HG03558 (cell line): ENCODE results near the gene TTC21A.

Source experiments
- ATAC-seq: cut with Tn5 transposase; IDR thresholded peaks from one replicate; pipeline ENCODE4 v1.9.1; 2021; ENCODE audit warnings: moderate number of reproducible peaks; ENCODE audit not compliant: unreplicated experiment; ENCODE audit errors: extremely low read depth

TTC21A gene

GRCh38 chr3:39147711-39148434, 40.4 kb downstream of the TTC21A start:
- ATAC-seq, result no peak

- no peak for ATAC-seq
Observed at GRCh38 chr3:39148435-39149058, 41.1 kb downstream of the TTC21A start.

DNA sequence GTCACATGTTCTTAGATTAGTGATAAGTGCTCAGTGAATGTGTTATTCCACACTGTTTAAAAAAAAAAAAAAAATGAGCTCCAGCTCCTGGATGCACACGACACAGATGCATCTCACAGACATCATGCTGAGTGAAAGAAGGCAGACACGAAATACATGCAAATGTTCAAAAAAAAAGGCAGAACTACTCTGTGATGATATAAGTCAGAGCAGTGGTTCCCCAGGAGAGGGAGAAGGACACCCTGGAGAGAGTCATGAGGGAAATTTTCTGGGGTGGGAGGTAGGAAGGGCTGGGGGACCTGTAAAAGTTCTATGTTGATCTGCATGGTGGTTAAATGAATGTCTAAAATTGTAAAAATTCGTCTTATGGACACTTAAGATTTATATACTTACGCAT, 41.6 kb downstream of the TTC21A start:
- ATAC-seq, result no peak

DNA sequence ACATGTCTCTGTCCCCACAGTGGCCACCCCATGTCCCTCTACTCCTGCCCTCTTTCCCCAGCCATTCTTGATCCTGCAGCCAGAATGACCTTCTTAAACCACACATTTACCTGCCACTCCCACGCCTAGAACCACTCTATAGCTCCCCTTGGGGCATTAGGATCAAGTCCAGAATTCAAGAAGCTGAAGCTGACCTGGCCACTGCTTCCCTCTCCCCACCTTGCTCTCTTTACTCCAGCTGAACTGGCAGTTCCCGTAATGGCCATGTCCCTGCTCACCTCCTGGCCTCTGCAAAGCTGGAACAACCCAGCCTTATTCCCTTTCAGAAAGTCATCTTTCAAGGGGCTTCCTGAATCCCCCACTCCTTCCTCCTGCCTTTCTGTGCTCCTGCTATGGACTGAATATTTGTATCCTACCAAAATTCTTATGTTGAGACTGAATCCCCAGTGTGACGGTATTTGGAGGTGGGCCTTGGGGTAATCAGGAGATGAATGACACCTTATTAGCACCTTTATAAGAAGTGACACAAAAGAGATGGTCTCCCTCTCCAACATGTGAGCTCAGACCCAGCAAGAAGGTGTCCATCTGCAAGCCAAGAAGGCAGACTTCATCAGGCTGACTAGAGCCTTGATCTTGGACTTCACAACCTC, 42.1 kb downstream of the TTC21A start:
- ATAC-seq, result no peak

DNA sequence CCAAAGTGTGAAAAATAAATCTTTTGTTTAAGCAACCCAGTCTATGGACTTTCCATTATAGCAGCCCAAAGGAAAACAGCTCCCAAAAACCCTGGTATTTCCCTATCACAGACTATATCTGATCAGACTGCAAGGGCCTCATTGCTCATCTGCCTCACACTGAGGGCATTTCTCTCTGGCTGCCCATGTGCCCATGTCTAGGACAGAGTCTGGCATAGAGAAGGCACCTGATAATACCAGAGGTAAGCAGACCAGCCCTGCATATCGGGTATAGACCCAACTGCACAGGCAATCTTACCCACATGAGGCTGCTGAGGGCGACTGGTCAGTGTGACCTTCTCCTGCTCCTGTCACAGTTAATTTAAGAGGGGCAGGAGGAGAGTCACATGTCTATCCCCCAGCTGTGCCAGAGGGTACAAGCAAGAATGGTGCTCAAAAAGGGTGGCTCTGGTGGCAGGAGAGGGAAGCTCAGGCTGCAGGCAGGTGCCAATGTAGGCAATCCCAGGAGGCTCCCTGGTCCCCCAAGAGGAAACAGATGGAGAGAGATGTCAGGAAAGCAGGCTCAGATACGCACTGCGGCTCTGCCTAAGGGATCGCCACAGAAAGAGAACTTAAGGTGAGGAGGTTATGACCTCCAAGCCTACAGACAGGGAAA, 42.8 kb downstream of the TTC21A start:
- ATAC-seq, result no peak

DNA sequence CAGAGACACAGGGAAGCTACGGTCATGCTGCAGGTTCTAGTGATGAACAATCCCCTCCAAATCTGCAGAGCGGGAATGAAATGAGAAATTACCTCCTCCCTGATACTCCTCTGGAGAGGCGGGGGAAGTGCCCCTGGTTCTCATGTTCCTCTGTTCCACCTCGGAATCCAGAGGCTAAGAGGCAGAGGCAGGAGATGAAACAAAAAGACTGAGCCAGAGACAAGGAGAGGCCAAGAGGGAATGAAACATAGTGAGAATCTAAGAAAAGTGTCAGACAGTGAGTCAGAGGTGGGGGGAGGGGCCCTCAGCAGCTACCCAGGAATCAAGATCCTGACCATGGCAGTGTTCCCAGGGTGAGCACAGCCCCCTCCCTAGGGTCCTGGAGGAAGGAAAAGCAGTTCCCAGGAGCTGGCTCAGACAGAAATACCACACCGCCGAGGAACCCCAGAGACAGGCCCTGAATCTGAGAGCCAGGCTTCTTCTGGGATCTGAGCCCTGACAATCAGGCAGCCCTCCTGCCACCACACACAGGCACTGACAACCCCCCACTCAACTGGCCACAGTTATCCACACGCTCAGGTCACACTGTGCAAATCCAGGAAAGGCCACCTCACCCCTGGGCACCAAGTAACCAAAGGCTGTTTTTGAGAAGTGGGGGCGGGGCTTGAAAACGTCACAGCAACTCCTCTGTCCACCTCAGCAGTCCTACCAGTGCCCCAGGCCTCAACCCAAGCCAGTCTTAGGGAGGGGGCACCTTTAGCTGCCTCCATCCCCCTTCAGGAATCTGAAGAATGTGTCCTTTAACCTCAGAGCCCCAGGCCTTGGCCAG, 43.5 kb downstream of the TTC21A start:
- ATAC-seq, result no peak

DNA sequence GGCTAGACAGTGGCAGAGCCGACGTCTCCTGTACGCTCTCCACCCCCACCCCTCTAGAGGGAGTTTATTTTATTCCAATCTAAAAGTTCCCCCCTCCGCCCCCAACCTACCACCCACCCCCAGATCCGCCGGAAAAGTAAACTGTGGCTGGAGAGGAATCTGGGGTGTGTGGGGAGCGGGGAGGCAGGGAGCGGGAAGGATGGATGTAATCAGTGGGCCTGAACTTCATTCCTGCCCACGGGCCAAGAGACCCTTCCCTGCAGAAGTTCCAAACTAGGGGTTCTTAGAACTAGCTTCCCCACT, 46.4 kb downstream of the TTC21A start:
- ATAC-seq, result no peak

DNA sequence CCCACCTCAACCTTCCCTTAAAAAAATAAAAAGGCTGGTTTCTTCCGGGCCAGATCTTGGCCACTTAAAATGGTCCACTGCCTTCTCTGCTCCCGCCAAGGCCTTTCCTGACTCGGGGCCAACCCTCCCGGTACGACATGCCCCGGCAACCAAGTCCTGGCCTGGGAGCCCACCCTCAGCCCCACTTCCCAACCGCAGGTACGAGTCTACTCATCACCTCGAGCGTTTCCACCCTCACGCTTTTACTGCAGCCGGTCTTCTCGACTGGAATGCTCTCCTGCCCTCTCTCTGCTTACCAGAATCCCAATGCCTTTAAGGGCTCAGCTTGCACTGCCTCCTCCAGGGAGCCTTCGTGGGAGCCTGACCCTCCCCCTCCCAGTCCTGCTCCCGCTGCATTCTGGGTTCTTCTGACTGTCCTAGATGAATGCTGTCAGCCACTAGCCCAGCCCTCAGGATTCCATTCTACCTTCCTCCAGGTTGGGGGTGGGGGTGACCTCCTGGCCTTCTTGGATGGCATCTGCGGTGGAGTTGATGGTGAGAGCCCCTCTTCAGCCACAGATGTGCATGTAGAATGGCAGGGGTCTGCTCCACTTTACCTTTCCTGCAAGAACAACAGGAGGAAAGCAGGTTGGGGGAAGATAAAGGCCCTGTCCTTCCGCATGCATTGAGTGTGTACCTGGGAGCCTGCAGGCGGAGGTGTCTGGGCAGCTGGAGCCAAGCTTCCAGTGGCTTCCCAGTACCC, 47.0 kb downstream of the TTC21A start:
- no peak for ATAC-seq

- ATAC-seq, result no peak
Observed at GRCh38 chr3:39156421-39156820, 48.9 kb downstream of the TTC21A start.

GRCh38 chr3:39157359-39157758, 49.9 kb downstream of the TTC21A start:
- no peak for ATAC-seq

DNA sequence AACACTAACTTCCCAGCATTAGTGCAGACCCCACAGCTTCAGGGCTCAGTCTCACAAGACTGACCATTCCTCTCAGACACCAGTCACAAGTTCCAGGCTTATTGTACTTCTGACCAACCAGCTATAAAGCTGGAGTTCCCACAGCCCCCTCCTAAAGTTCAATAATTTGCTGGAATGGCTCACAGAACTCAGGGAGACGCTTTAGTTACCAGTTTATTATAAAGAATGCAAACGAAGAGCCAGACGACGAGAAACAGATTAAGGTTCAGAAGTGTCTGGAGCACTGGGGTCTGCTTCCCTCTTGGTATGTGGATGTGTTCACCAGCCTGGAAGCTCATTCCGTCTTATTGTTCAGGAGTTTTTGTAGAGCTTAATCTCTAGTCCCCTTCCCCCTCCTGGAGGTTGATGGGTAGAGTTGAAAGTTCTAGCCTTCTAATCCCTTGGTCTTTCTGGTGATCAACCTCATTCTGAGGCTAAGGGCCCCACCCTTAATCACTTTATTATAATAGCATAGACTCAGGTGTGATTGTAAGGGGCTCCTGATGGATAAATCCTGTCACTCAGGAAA, 50.8 kb downstream of the TTC21A start:
- no peak for ATAC-seq

GRCh38 chr3:39164414-39164813, 56.9 kb downstream of the TTC21A start:
- ATAC-seq, result no peak

- ATAC-seq, result no peak
Observed at GRCh38 chr3:39165518-39165917, 58.0 kb downstream of the TTC21A start.

GRCh38 chr3:39166134-39166710, 58.7 kb downstream of the TTC21A start:
- ATAC-seq, result no peak

DNA sequence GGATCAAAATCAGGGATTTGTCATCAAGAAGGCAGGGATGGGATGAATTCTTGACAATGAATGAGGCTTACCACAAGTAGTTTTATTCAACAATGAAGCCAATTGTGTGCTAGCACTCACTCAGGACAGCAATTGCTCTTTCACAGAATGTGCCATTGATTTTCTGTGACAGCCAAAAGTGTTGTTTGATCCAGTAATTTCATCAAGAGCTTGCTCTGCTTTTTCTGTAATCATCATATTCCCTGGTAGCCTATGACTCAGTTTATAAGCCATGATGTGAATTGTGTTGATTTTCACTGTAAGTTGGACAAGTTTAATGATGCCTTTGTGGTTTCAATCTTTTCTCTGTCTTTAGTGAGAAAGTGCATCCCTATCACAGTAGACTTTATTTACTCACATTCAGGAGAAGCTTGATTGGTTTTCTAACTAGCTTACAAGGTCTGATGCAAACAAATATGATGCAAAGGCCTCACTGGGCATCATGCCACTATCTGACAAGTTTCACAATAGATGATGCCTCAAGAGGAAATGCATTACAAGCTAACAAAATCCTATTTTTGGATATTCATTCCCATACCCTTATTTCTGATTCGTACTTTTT, 59.6 kb downstream of the TTC21A start:
- no peak for ATAC-seq

GRCh38 chr3:39168156-39168780, 60.8 kb downstream of the TTC21A start:
- ATAC-seq, result no peak

GRCh38 chr3:39169712-39170111, 62.2 kb downstream of the TTC21A start:
- ATAC-seq, result no peak

DNA sequence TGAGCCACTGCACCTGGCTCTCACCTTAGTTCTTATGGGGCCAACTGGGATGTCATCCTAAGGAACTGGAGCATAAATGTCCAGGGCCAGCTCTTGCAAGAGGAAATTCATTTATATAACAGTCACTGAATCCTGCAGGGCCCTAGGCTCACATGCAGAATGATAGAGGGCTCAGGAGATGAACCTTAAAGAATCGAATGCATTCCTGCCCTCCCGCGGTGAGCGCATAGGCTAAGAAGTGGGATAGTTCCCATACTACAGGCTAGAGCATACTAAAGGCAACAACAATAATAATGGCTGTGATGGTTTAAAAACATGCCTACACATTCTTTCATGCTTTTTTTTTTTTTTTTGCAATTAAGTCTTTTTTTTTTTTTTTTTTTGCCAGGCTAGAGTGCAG, 63.0 kb downstream of the TTC21A start:
- ATAC-seq, result no peak
